H1 (cell line): ENCODE data around the gene NRXN2. TPM values are rescaled to one million over a fixed set of nuclear protein-coding genes. Genes with fewer than 3 reads are reported as not detected.

Experiments used
- CTCF ChIA-PET: fragments of 300-600 bp; sonication (Branson Sonifier 250); formaldehyde crosslinking; loops from one replicate; lab custom pipeline; 2021; ENCODE audit not compliant: partially characterized antibody; lab: Charles Lee
- POLR2A ChIA-PET: fragments of 300-600 bp; sonication (Branson Sonifier 250); formaldehyde crosslinking; loops from one replicate; lab custom pipeline; 2021; ENCODE audit warnings: inconsistent platforms; ENCODE audit not compliant: partially characterized antibody; lab: Charles Lee
- DNase-seq, 2 experiments: peaks; one replicate each; pipeline versions ENCODE4 v3.0.0 to v3.0.0-alpha.2; 2010 to 2022; ENCODE audit warnings: low spot score in 2 of 2, low read depth in 1 of 2, mixed read lengths in 1 of 2
- FAIRE-seq: peaks from 2 replicates; lab custom pipeline; 2011; peaks lifted over from hg19 to GRCh38; lab: Jason Lieb, UNC
- H2AFZ ChIP-seq: 2 replicates; pipeline ENCODE4 v1.8.1; 2012; ENCODE audit warnings: low read length, inconsistent platforms
- H2AK5ac ChIP-seq: 2 replicates; pipeline ENCODE4 v1.6.1; 2013; ENCODE audit warnings: low read depth, low read length
- H2BK120ac ChIP-seq: replicated peaks from 2 replicates; pipeline ENCODE3; 2013; ENCODE audit warnings: low read depth, low read length, inconsistent platforms
- H2BK12ac ChIP-seq: 2 replicates; pipeline ENCODE4 v1.6.1; 2013; ENCODE audit warnings: low read depth, low read length
- H2BK15ac ChIP-seq: 2 replicates; pipeline ENCODE4 v1.6.1; 2013; ENCODE audit warnings: low read length
- H2BK20ac ChIP-seq: 2 replicates; pipeline ENCODE4 v1.6.1; 2013; ENCODE audit warnings: low read length
- H2BK5ac ChIP-seq: 2 replicates; pipeline ENCODE4 v1.6.1; 2013; ENCODE audit warnings: low read depth, low read length
- H3K14ac ChIP-seq: 2 replicates; pipeline ENCODE4 v1.6.1; 2013; ENCODE audit warnings: inconsistent platforms; ENCODE audit not compliant: insufficient read length
- H3K18ac ChIP-seq: 2 replicates; pipeline ENCODE4 v1.6.1; 2013; ENCODE audit warnings: low read length; ENCODE audit errors: extremely low read depth
- H3K23ac ChIP-seq: 2 replicates; pipeline ENCODE4 v1.6.1; 2013; ENCODE audit warnings: inconsistent platforms; ENCODE audit not compliant: insufficient read length
- H3K23me2 ChIP-seq: 2 replicates; pipeline ENCODE4 v1.6.1; 2013; ENCODE audit warnings: low read depth, low read length
- H3K27ac ChIP-seq: 2 replicates; pipeline ENCODE4 v1.6.1; 2011; ENCODE audit warnings: low read depth, low read length, inconsistent platforms
- H3K27me3 ChIP-seq, 4 experiments: replicated peaks in 1 of 4; 1 replicate in 1 of 4; 2 replicates in 3 of 4; pipeline versions ENCODE4 v1.6.1 to v1.8.1; 2011 to 2013; ENCODE audit warnings: low read length in 3 of 4, mild to moderate bottlenecking in 3 of 4, inconsistent platforms in 2 of 4, mixed read lengths in 2 of 4, moderate library complexity in 1 of 4; ENCODE audit not compliant: control insufficient read depth in 3 of 4, insufficient read depth in 3 of 4; ENCODE audit errors: extremely low read depth in 1 of 4
- H3K36me3 ChIP-seq, 4 experiments: 2 replicates each; pipeline versions ENCODE4 v1.6.1 to v1.8.1; 2011 to 2013; ENCODE audit warnings: mild to moderate bottlenecking in 4 of 4, low read length in 3 of 4, moderate library complexity in 2 of 4, control low read depth in 1 of 4, inconsistent platforms in 1 of 4; ENCODE audit not compliant: insufficient read depth in 4 of 4, control insufficient read depth in 2 of 4
- H3K4ac ChIP-seq: replicated peaks from 2 replicates; pipeline ENCODE3; 2013; ENCODE audit warnings: low read length, low read depth, mixed read lengths, inconsistent platforms; ENCODE audit not compliant: insufficient read length
- H3K4me1 ChIP-seq, 4 experiments: replicated peaks in 1 of 4; 1 replicate in 1 of 4; 2 replicates in 3 of 4; pipeline versions ENCODE4 v1.6.1 to v1.8.1; 2011 to 2013; ENCODE audit warnings: low read length in 3 of 4, inconsistent platforms in 2 of 4, mixed read lengths in 1 of 4; ENCODE audit not compliant: insufficient read depth in 4 of 4, control insufficient read depth in 3 of 4
- H3K4me2 ChIP-seq, 2 experiments: 2 replicates each; pipeline versions ENCODE4 v1.6.1 to v1.8.1; 2011 to 2013; ENCODE audit warnings: low read depth in 2 of 2, low read length in 2 of 2, control low read depth in 1 of 2, inconsistent platforms in 1 of 2, mild to moderate bottlenecking in 1 of 2; ENCODE audit not compliant: insufficient read depth in 1 of 2
- H3K4me3 ChIP-seq, 4 experiments: fragments of 200-600, 300-600 bp in 1 of 4; sonication (generic), shearing (Covaris generic), sonication (Bioruptor Twin) in 1 of 4; 2 replicates each; pipeline versions ENCODE4 v1.5.1 to v1.8.1; 2011 to 2016; ENCODE audit warnings: low read length in 4 of 4, low read depth in 3 of 4, control low read depth in 2 of 4, inconsistent platforms in 2 of 4, mild to moderate bottlenecking in 2 of 4, mixed read lengths in 1 of 4, moderate library complexity in 1 of 4; ENCODE audit not compliant: insufficient read depth in 2 of 4; ENCODE audit errors: extremely low read depth in 1 of 4
- H3K56ac ChIP-seq: replicated peaks from 2 replicates; pipeline ENCODE3; 2013; ENCODE audit warnings: low read depth, mild to moderate bottlenecking, mixed read lengths, low read length, inconsistent platforms; ENCODE audit not compliant: insufficient read length
- H3K79me1 ChIP-seq: 2 replicates; pipeline ENCODE4 v1.6.1; 2013; ENCODE audit warnings: low read depth, low read length, control low read depth
- H3K79me2 ChIP-seq, 2 experiments: 2 replicates each; pipeline versions ENCODE4 v1.6.1 to v1.8.1; 2012 to 2013; ENCODE audit warnings: low read length in 2 of 2, mild to moderate bottlenecking in 2 of 2, inconsistent platforms in 1 of 2; ENCODE audit not compliant: insufficient read depth in 2 of 2, control insufficient read depth in 1 of 2
- H3K9ac ChIP-seq, 4 experiments: replicated peaks in 1 of 4; 1 replicate in 1 of 4; 2 replicates in 3 of 4; pipeline versions ENCODE4 v1.6.1 to v1.8.1; 2011 to 2013; ENCODE audit warnings: low read depth in 3 of 4, low read length in 3 of 4, control low read depth in 2 of 4, mild to moderate bottlenecking in 2 of 4, moderate library complexity in 2 of 4, inconsistent platforms in 1 of 4; ENCODE audit errors: extremely low read depth in 1 of 4
- H3K9me3 ChIP-seq, 2 experiments: 2 replicates each; pipeline versions ENCODE4 v1.6.1 to v1.8.1; 2012 to 2013; ENCODE audit warnings: mild to moderate bottlenecking in 2 of 2, moderate library complexity in 2 of 2, control low read depth in 1 of 2, inconsistent platforms in 1 of 2, low read depth in 1 of 2, low read length in 1 of 2, mixed read lengths in 1 of 2; ENCODE audit not compliant: insufficient read depth in 2 of 2
- H4K20me1 ChIP-seq, 2 experiments: replicated peaks in 1 of 2; 2 replicates each; pipeline versions ENCODE3 to v1.8.1; 2011 to 2013; ENCODE audit warnings: inconsistent platforms in 2 of 2, low read length in 2 of 2, mild to moderate bottlenecking in 1 of 2; ENCODE audit not compliant: insufficient read depth in 2 of 2, control insufficient read depth in 1 of 2
- H4K5ac ChIP-seq: 2 replicates; pipeline ENCODE4 v1.6.1; 2013; ENCODE audit warnings: low read length, low read depth, mixed read lengths, inconsistent platforms; ENCODE audit not compliant: insufficient read length
- H4K8ac ChIP-seq: 2 replicates; pipeline ENCODE4 v1.8.0; 2013; ENCODE audit warnings: mild to moderate bottlenecking, moderate library complexity, low read length, inconsistent platforms; ENCODE audit not compliant: insufficient read depth; ENCODE audit errors: extremely low read depth
- H4K91ac ChIP-seq: replicated peaks from 2 replicates; pipeline ENCODE3; 2013; ENCODE audit warnings: low read length, mixed read lengths, inconsistent platforms; ENCODE audit not compliant: insufficient read length
- GTF2F1 ChIP-seq: IDR thresholded peaks from 2 replicates; pipeline ENCODE4 v1.6.1; 2012; ENCODE audit warnings: low read depth, low read length, improper control_type of control experiment, borderline replicate concordance
- KDM1A ChIP-seq: fragments of 200-600, 300-600 bp; sonication (generic); IDR thresholded peaks from 2 replicates; pipeline ENCODE4 v1.7.1; 2016; ENCODE audit warnings: mild to moderate bottlenecking, low read length, borderline replicate concordance
- KDM4A ChIP-seq: IDR thresholded peaks from one replicate; pipeline ENCODE4 v1.7.1; 2012; ENCODE audit warnings: low read depth, mild to moderate bottlenecking, moderate library complexity, low read length, inconsistent platforms; ENCODE audit not compliant: severe bottlenecking
- MAX ChIP-seq: IDR thresholded peaks from 2 replicates; pipeline ENCODE4 v1.6.1; 2012; ENCODE audit warnings: inconsistent platforms
- PHF8 ChIP-seq: fragments of 200-600 bp; sonication (generic); conservative IDR thresholded peaks from 2 replicates; pipeline ENCODE4 v1.7.1; 2012; ENCODE audit warnings: low read depth, mild to moderate bottlenecking, inconsistent platforms, low read length, moderate library complexity
- SIX5 ChIP-seq: IDR thresholded peaks from 2 replicates; pipeline ENCODE4 v1.6.1; 2011; ENCODE audit warnings: mild to moderate bottlenecking, low read depth, low read length
- SRF ChIP-seq: IDR thresholded peaks from 2 replicates; pipeline ENCODE4 v1.6.1; 2011; ENCODE audit warnings: mild to moderate bottlenecking, low read depth, low read length, moderate library complexity
- SUZ12 ChIP-seq: fragments of 200-600 bp; sonication (generic); IDR thresholded peaks from 2 replicates; pipeline ENCODE4 v1.6.1; 2012; ENCODE audit warnings: mild to moderate bottlenecking, inconsistent platforms, low read length, moderate library complexity, mixed read lengths
- TAF7 ChIP-seq: optimal IDR thresholded peaks from 2 replicates; pipeline ENCODE3; 2011; ENCODE audit warnings: low read depth, mild to moderate bottlenecking, inconsistent platforms, low read length, moderate library complexity, borderline replicate concordance
- TBP ChIP-seq: IDR thresholded peaks from 2 replicates; pipeline ENCODE4 v1.6.1; 2011; ENCODE audit warnings: low read depth, low read length, improper control_type of control experiment
- TEAD4 ChIP-seq: IDR thresholded peaks from 2 replicates; pipeline ENCODE4 v1.6.1; 2012; ENCODE audit warnings: low read depth, low read length, inconsistent platforms, mixed read lengths
- WGBS, 2 experiments: shearing (Covaris generic) in 1 of 2; methylation state at CpG; one replicate each; pipeline versions ENCODE4 v1.1.6 to v1.1.7; 2013 to 2015; ENCODE audit warnings: low lambda C conversion rate in 2 of 2, mixed read lengths in 2 of 2, inconsistent platforms in 1 of 2, low coverage in 1 of 2, missing lambda C conversion rate in 1 of 2; ENCODE audit not compliant: insufficient replicate concordance in 2 of 2, insufficient coverage in 1 of 2, insufficient read length in 1 of 2; ENCODE audit errors: extremely low coverage in 1 of 2, missing lambda C conversion rate in 1 of 2; 5-methylcytosine and 5-hydroxymethylcytosine counted together
- polyA plus RNA-seq, 7 experiments: library from polyadenylated mRNA; depleted of rRNA in 3 of 7; stranded (reverse) in 5 of 7; unstranded in 2 of 7; fragments of >200 nt in 5 of 7; fragments of 200-250 nt in 2 of 7; gene quantifications; 1 replicate in 5 of 7; 2 replicates in 1 of 7; 4 replicates in 1 of 7; pipeline versions ENCODE4 v1.2.1 to v1.2.3, GENCODE V29; 2011 to 2013; ENCODE audit warnings: missing spikeins in 2 of 7, mixed read lengths in 2 of 7
- total RNA-seq: library from RNA; stranded (reverse); fragmentation: NEBNext Ultra II Directional; extraction: Animal tissue kit (Norgen Biotek cat#: 25700); gene quantifications from 2 replicates; pipeline ENCODE4 v1.2.1, GENCODE V29; 2021

The NRXN2 gene
- total and polyA plus RNA-seq, 2 of the 8 experiments (the other 6 are each of a cell fraction or from before 2014, with no cell fraction given) = 1.3 to 11.5 TPM

DNA sequence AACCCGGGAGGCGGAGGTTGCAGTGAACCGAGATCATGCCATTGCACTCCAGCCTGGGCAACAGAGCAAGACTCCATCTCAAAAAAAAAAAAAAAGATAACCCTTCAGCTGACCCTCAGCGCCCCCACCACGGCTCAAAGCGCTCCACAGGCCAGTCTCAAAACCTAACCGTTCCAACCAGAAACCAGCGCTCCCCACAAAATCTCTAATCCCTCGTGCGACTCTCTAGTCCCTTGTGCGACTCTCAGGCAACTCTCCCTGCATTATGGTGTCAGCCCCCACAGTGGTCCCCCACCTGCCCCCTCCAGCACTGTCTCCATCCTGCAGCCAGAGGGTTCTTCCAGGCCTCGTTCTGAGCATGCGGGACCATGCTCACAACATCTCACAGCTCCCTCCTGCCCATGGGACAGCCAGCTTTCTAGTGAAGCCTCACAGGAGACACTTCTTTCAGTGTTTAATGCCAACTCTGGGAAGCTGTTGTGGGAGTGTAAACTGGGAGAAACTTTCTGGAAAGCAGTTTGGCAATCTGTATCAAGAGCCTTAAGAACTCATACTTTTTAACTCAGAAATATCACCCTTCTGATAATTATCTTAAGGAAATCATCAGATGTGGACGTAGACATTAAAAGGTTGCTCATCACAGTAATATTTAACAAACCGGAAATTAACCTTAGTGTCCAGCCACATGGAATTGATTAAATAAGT, 25.1 kb upstream of the NRXN2 start:
- Histone ChIP-seq H3K23me2 (peaks cover 19% of the 10 kb centered on the region; the same call in 1 of the 2 replicates), H2BK15ac (no peak overlapping the region), H3K4ac (no peak overlapping the region), H4K91ac (no peak overlapping the region), H3K9me3 (no peaks in the 10 kb centered on the region), H2BK5ac (no peak overlapping the region), H3K18ac (no peak overlapping the region), H3K27ac (no peak overlapping the region), H2BK20ac (no peak overlapping the region), H3K4me2 (no peak overlapping the region), H4K5ac (no peak overlapping the region), H3K4me1 (peaks cover 0 to 11% (median 8%) of the 10 kb centered on the region in 4 experiments; a peak in 5 of 7 replicates), H4K20me1 (no peaks in the 10 kb centered on the region), H2BK12ac (no peak overlapping the region), H2AFZ (no peak overlapping the region), H3K79me2 (no peaks in the 10 kb centered on the region), H3K79me1 (no peaks in the 10 kb centered on the region)
- ChIA-PET CTCF (interaction anchor here (0.6 to 23.7 kb wide), 7 partner anchors 12 to 400 kb away, joined by 3 to 376 read pairs (median 4); partner anchors contain the start of gene PYGM), POLR2A (interaction anchor here (1.8 to 42.9 kb wide), 2 partner anchors 11 to 18 kb away, joined by 8 to 1087 read pairs; partner anchors contain the start of genes PYGM and SF1)
- FAIRE-seq = no peak
- no peak for TF ChIP-seq SIX5
- TF ChIP-seq TAF7 = no peak
- no peak for TF ChIP-seq TBP
- TF ChIP-seq GTF2F1 = no peak
- no peak for TF ChIP-seq SRF
- TF ChIP-seq SUZ12 = no peak
- TF ChIP-seq MAX = no peak
- TF ChIP-seq TEAD4 = no peak
- no peak for TF ChIP-seq PHF8
- TF ChIP-seq KDM4A = no peak
- TF ChIP-seq KDM1A = no peak
- TF ChIP-seq, all 59 proteins: peak for 0
- Histone ChIP-seq H3K36me3 (no peaks in the 10 kb centered on the region; a peak in 1 of 8 replicates), H3K9ac (no peak overlapping the region), H3K56ac (no peak overlapping the region), H3K4me3 (no peak overlapping the region), H2AK5ac (no peak overlapping the region), H4K8ac (no peak overlapping the region), H2BK120ac (no peak overlapping the region), H3K27me3 (peaks cover 0 to 13% (median 9%) of the 10 kb centered on the region in 4 experiments; a peak in 5 of 7 replicates), H3K23ac (no peak overlapping the region), H3K14ac (no peak overlapping the region)
- no peak for DNase-seq
- 95% methylated on average over 15 of the region's 15 CpGs; no CpG with 5 or more reads in 1 of the 2 experiments for WGBS, 2 experiments
